GM18519 (cell line): Measurements from ENCODE around the gene LTB4R.

Experiments used
- ATAC-seq: cut with Tn5 transposase; IDR thresholded peaks from one replicate; pipeline ENCODE4 v1.9.1; 2021; ENCODE audit warnings: mild to moderate bottlenecking, moderate library complexity; ENCODE audit not compliant: unreplicated experiment, low FRiP score

Gene LTB4R

GRCh38 chr14:24366413-24366720 lies 55.1 kb downstream of the LTB4R start:
- ATAC-seq: no peak

GRCh38 chr14:24366721-24367513 lies 55.6 kb downstream of the LTB4R start:
- ATAC-seq: peak; percentile 40
